ENCODE measurements around the gene INF2.

Gene INF2

DNA sequence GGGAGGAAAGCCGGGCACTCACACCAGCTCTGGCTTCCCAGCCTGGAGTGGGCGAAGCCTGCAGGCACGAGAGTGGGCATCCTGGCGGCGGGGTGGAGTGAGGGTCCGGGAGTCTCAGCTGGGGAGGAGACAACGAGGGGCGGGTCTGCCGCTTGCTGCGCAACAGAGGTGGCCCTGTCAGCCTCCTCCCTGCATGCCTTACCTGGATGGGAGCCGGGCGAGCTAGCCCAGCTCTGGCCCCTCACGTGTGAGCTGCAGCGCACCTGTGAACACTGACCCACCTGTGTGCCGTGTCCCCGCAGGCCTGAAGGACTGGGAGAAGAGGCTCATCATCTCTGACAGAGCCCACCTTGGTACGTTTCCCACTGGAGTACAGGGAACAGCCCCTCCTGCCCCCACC is 49.6 kb downstream of the INF2 start:
- no peaks in the 10 kb centered on the region for H3K27me3 ChIP-seq (ENCODE audit: low read depth, low read length)
- no peaks in the 10 kb centered on the region for H3K9me3 ChIP-seq (ENCODE audit: control insufficient read depth in 1 of 2, low read length in 2 of 2)
- H3K36me3 ChIP-seq (ENCODE audit: control insufficient read depth in 1 of 2, insufficient read depth in 2 of 2, low read length in 2 of 2) = peaks cover 0 to 12% of the 10 kb centered on the region in 2 donors
- no peak overlapping the region for H3K27ac ChIP-seq (ENCODE audit: low read length)
- peaks cover 0 to 16% of the 10 kb centered on the region in 2 donors for H3K4me1 ChIP-seq (ENCODE audit: control insufficient read depth in 1 of 2, insufficient read depth in 2 of 2, low read length in 2 of 2)
- H3K4me3 ChIP-seq (ENCODE audit: low read depth in 1 of 2, low read length in 2 of 2) = no peak overlapping the region

- Histone ChIP-seq H3K27ac (ENCODE audit: low read length) (no peak overlapping the region), H3K4me3 (ENCODE audit: low read depth in 1 of 2, low read length in 2 of 2) (no peak overlapping the region), H3K9me3 (ENCODE audit: control insufficient read depth in 1 of 2, low read length in 2 of 2) (no peaks in the 10 kb centered on the region), H3K36me3 (ENCODE audit: control insufficient read depth in 1 of 2, insufficient read depth in 2 of 2, low read length in 2 of 2) (peaks cover 0 to 12% of the 10 kb centered on the region in 2 donors), H3K4me1 (ENCODE audit: control insufficient read depth in 1 of 2, insufficient read depth in 2 of 2, low read length in 2 of 2) (peaks cover 0 to 16% of the 10 kb centered on the region in 2 donors), H3K27me3 (ENCODE audit: low read depth, low read length) (no peaks in the 10 kb centered on the region)
These were observed 50.4 kb downstream of the INF2 start for GRCh38 chr14:104739546-104740516.

- Histone ChIP-seq H3K9me3 (ENCODE audit: control insufficient read depth in 1 of 2, low read length in 2 of 2) (no peaks in the 10 kb centered on the region), H3K4me3 (ENCODE audit: low read depth in 1 of 2, low read length in 2 of 2) (no peak overlapping the region), H3K4me1 (ENCODE audit: control insufficient read depth in 1 of 2, insufficient read depth in 2 of 2, low read length in 2 of 2) (peaks cover 0 to 5% of the 10 kb centered on the region in 2 donors), H3K27me3 (ENCODE audit: low read depth, low read length) (no peaks in the 10 kb centered on the region), H3K36me3 (ENCODE audit: control insufficient read depth in 1 of 2, insufficient read depth in 2 of 2, low read length in 2 of 2) (peaks cover 0 to 12% of the 10 kb centered on the region in 2 donors), H3K27ac (ENCODE audit: low read length) (no peak overlapping the region)
These were observed 51.8 kb downstream of the INF2 start for GRCh38 chr14:104741108-104741802.

DNA sequence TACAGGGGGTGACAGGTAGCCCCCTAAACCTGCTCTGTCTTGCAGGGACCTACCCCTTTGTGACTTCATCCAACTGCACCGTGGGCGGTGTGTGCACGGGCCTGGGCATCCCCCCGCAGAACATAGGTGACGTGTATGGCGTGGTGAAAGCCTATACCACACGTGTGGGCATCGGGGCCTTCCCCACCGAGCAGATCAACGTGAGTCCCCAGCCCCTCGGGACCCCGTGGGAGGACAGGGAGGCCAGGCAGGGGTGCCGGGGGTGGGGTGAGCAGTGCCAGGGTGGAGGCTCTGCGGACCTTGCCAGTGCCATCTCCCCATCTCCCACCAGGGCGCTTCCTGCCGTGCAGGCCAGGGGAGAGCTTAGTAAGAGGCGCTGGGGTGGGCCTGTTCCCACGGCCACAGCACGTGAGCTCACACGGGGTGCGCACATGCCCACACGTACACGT is 52.4 kb downstream of the INF2 start:
- H3K27me3 ChIP-seq (ENCODE audit: low read depth, low read length) = no peaks in the 10 kb centered on the region
- H3K27ac ChIP-seq (ENCODE audit: low read length) = no peak overlapping the region
- H3K4me3 ChIP-seq (ENCODE audit: low read depth in 1 of 2, low read length in 2 of 2) = no peak overlapping the region
- H3K9me3 ChIP-seq (ENCODE audit: control insufficient read depth in 1 of 2, low read length in 2 of 2) = no peaks in the 10 kb centered on the region
- peaks cover 4 to 9% of the 10 kb centered on the region in 2 donors for H3K4me1 ChIP-seq (ENCODE audit: control insufficient read depth in 1 of 2, insufficient read depth in 2 of 2, low read length in 2 of 2)
- peaks cover 0 to 12% of the 10 kb centered on the region in 2 donors for H3K36me3 ChIP-seq (ENCODE audit: control insufficient read depth in 1 of 2, insufficient read depth in 2 of 2, low read length in 2 of 2)

- Histone ChIP-seq H3K27ac (ENCODE audit: low read length) (no peak overlapping the region), H3K36me3 (ENCODE audit: control insufficient read depth in 1 of 2, insufficient read depth in 2 of 2, low read length in 2 of 2) (peaks cover 0 to 12% of the 10 kb centered on the region in 2 donors), H3K9me3 (ENCODE audit: control insufficient read depth in 1 of 2, low read length in 2 of 2) (no peaks in the 10 kb centered on the region), H3K4me1 (ENCODE audit: control insufficient read depth in 1 of 2, insufficient read depth in 2 of 2, low read length in 2 of 2) (peaks cover 7 to 9% of the 10 kb centered on the region in 2 donors), H3K4me3 (ENCODE audit: low read depth in 1 of 2, low read length in 2 of 2) (no peak overlapping the region), H3K27me3 (ENCODE audit: low read depth, low read length) (no peaks in the 10 kb centered on the region)
These were observed 53.4 kb downstream of the INF2 start for GRCh38 chr14:104742586-104743455.

DNA sequence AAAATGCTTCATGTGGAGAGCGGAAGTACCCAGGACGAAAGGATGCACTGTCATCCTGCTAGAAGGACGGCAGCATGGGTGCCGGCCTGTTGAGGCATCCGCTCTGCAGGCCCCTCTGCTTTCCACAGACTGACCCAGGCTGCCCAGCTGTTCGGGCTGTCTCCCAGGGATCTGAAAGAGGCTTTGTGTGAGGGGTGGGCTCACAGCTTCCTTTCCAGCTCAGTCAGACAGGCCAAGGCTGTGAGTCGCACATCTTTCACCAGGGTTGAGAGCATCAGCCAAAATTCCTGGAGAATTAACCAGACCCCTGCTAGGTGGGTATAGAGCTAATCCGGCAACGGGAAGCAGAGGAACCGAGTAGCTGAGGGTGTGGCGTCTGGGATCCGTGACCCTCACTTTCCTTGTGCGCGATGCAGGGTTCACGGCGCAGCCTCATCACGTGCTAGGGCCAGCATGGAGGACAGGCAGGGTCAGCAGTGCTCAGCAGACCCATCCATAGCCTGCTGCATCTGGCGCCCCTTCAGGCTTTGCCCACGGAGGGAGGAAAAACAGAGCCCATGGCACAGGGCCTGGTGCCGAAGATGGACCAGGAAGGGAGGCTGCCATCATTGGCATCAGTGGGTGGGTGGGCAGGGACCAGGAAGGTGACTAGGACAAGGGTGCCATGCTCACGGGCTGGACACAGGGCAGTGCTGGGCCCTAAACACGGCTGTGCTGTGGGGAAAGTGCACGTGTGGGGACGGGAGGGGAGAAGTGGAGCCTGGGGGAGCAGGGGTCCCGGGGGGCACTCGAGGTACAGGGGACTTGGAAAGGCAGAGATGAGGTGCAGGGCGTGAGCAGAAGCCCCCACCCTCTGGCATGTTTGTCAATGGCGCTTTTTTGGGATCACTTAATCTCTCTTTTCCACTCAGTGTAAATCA is 54.3 kb downstream of the INF2 start:
- Histone ChIP-seq H3K27me3 (ENCODE audit: low read depth, low read length) (no peaks in the 10 kb centered on the region), H3K27ac (ENCODE audit: low read length) (no peak overlapping the region), H3K4me1 (ENCODE audit: control insufficient read depth in 1 of 2, insufficient read depth in 2 of 2, low read length in 2 of 2) (peaks cover 9 to 10% of the 10 kb centered on the region in 2 donors), H3K36me3 (ENCODE audit: control insufficient read depth in 1 of 2, insufficient read depth in 2 of 2, low read length in 2 of 2) (peaks cover 0 to 12% of the 10 kb centered on the region in 2 donors), H3K4me3 (ENCODE audit: low read depth in 1 of 2, low read length in 2 of 2) (no peak overlapping the region), H3K9me3 (ENCODE audit: control insufficient read depth in 1 of 2, low read length in 2 of 2) (no peaks in the 10 kb centered on the region)

DNA sequence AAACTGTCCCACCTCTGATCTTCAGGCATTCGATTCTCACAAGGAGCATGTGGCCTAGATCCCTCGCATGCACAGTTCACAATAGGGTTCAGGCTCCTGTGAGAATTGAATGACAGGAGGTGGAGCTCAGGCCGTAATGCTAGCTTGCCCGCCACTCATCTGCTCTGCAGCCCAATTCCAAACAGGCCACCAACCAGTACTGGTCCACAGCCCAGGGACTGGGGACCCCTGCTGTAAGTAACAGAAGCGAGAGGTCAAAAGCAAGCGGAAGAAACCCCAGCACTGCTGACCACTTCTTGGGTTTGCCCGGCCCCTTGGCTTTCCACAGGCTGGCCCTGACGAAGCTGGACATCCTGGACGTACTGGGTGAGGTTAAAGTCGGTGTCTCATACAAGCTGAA is 55.1 kb downstream of the INF2 start:
- no peaks in the 10 kb centered on the region for H3K27me3 ChIP-seq (ENCODE audit: low read depth, low read length)
- peaks cover 16 to 18% of the 10 kb centered on the region in 2 donors for H3K4me1 ChIP-seq (ENCODE audit: control insufficient read depth in 1 of 2, insufficient read depth in 2 of 2, low read length in 2 of 2)
- peaks cover 0 to 12% of the 10 kb centered on the region in 2 donors for H3K36me3 ChIP-seq (ENCODE audit: control insufficient read depth in 1 of 2, insufficient read depth in 2 of 2, low read length in 2 of 2)
- no peaks in the 10 kb centered on the region for H3K9me3 ChIP-seq (ENCODE audit: control insufficient read depth in 1 of 2, low read length in 2 of 2)
- no peak overlapping the region for H3K4me3 ChIP-seq (ENCODE audit: low read depth in 1 of 2, low read length in 2 of 2)
- H3K27ac ChIP-seq (ENCODE audit: low read length) = no peak overlapping the region

DNA sequence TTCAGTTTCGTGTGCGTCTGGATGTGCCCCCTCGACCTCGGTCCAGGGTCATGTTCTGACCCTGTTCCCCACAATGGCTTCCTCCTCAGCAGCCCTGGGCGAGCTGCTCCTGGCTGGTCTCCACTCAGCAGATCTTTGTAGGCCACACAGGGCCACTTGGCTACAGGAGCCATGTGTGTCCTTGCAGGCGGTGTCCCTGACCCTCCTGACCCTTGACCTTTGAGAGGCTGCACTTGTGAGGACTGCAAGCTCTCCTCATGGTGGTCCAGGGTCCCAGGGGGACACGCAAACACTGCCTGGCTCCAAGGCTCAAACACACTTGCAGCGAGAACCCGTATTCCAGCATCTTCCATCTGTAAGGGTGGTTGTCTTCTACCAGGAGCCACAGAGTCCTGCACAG is 56.0 kb downstream of the INF2 start:
- no peaks in the 10 kb centered on the region for H3K27me3 ChIP-seq (ENCODE audit: low read depth, low read length)
- H3K4me3 ChIP-seq (ENCODE audit: low read depth in 1 of 2, low read length in 2 of 2) = no peak overlapping the region
- H3K4me1 ChIP-seq (ENCODE audit: control insufficient read depth in 1 of 2, insufficient read depth in 2 of 2, low read length in 2 of 2) = peaks cover 19 to 20% of the 10 kb centered on the region in 2 donors
- H3K27ac ChIP-seq (ENCODE audit: low read length) = no peak overlapping the region
- H3K36me3 ChIP-seq (ENCODE audit: control insufficient read depth in 1 of 2, insufficient read depth in 2 of 2, low read length in 2 of 2) = peaks cover 0 to 7% of the 10 kb centered on the region in 2 donors
- H3K9me3 ChIP-seq (ENCODE audit: control insufficient read depth in 1 of 2, low read length in 2 of 2) = no peaks in the 10 kb centered on the region

DNA sequence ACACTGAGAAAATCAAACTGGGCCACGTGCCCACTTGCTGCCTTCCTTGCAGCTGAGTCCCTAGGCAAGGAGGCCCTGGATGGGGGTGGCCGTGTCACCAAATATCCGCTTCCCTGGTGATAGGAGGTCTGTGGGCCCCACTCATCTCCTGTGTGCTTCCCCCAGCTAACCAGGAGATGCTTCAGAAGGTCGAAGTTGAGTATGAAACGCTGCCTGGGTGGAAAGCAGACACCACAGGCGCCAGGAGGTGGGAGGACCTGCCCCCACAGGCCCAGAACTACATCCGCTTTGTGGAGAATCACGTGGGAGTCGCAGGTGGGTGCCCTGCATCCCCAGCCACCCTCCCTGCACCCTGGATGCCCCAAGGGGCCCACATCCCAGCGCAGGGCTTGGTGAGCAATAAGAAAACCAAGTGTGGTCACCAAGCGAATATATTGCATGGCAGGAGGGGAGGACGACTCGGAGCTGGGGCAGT is 56.7 kb downstream of the INF2 start:
- Histone ChIP-seq H3K27me3 (ENCODE audit: low read depth, low read length) (no peaks in the 10 kb centered on the region), H3K9me3 (ENCODE audit: control insufficient read depth in 1 of 2, low read length in 2 of 2) (no peaks in the 10 kb centered on the region), H3K27ac (ENCODE audit: low read length) (no peak overlapping the region), H3K4me1 (ENCODE audit: control insufficient read depth in 1 of 2, insufficient read depth in 2 of 2, low read length in 2 of 2) (peaks cover 19 to 20% of the 10 kb centered on the region in 2 donors), H3K36me3 (ENCODE audit: control insufficient read depth in 1 of 2, insufficient read depth in 2 of 2, low read length in 2 of 2) (peaks cover 0 to under 1% of the 10 kb centered on the region in 2 donors), H3K4me3 (ENCODE audit: low read depth in 1 of 2, low read length in 2 of 2) (no peak overlapping the region)

GRCh38 chr14:104746934-104747481 is 57.6 kb downstream of the INF2 start:
- peaks cover 20 to 21% of the 10 kb centered on the region in 2 donors for H3K4me1 ChIP-seq (ENCODE audit: control insufficient read depth in 1 of 2, insufficient read depth in 2 of 2, low read length in 2 of 2)
- H3K27me3 ChIP-seq (ENCODE audit: low read depth, low read length) = no peaks in the 10 kb centered on the region
- H3K36me3 ChIP-seq (ENCODE audit: control insufficient read depth in 1 of 2, insufficient read depth in 2 of 2, low read length in 2 of 2) = no peaks in the 10 kb centered on the region
- H3K27ac ChIP-seq (ENCODE audit: low read length) = no peak overlapping the region
- H3K9me3 ChIP-seq (ENCODE audit: control insufficient read depth in 1 of 2, low read length in 2 of 2) = no peaks in the 10 kb centered on the region
- H3K4me3 ChIP-seq (ENCODE audit: low read depth in 1 of 2, low read length in 2 of 2) = no peak overlapping the region
